Measurements from ENCODE around the gene SEMA3C. TPM values are rescaled to one million over a fixed set of nuclear protein-coding genes. Genes with fewer than 3 reads are reported as not detected.
A peak's percentile ranks its signal among the peaks of the same experiment; 100 is the strongest.

The SEMA3C gene
- total RNA-seq, 1 donor from 2014 or later, result 148 TPM

DNA sequence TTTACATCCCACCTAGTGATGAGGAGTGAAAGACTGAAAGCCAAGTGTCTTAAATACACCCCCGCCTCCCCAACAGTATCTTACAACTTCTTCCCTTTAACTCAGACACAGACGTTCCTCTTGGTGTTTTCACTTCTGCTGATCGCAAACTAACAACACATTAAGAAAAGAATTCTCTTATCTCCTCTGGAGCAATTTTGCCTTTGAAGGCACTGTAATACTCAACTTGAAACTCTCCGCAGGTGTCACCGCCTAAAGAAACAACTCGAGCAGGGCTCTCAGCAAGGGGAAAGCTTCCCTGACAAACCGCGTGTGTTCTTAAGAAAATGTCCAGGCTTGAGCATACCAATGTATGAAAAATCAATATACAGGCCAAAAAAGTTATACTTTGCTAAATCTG lies 452 bp downstream of the SEMA3C start:
- peak overlapping the region; percentile 75 for H3K27ac Mint-ChIP-seq (ENCODE audit: unreplicated experiment)
- Histone ChIP-seq H3K27ac (ENCODE audit: low read depth, low read length) (peak overlapping the region; percentile 85), H3K79me2 (ENCODE audit: insufficient read depth, low read length) (peaks cover 45% of the 10 kb centered on the region), H3K4me1 (ENCODE audit: insufficient read depth, low read length) (peaks cover 7% of the 10 kb centered on the region), H3K4me2 (ENCODE audit: low read length) (peak overlapping the region; percentile 84), H3K4me3 (ENCODE audit: insufficient read depth, low read depth, low read length) (peak overlapping the region; percentile 100), H3K9me3 (ENCODE audit: insufficient read depth, low read depth, low read length) (no peaks in the 10 kb centered on the region), H3K36me3 (ENCODE audit: insufficient read depth, low read length) (peaks cover 16% of the 10 kb centered on the region), H2AFZ (ENCODE audit: low read depth, low read length) (peak overlapping the region; percentile 63), H4K20me1 (ENCODE audit: insufficient read depth, low read length) (no peaks in the 10 kb centered on the region), H3K9ac (ENCODE audit: low read length) (peak overlapping the region; percentile 97), H3K27me3 (ENCODE audit: insufficient read depth, low read length) (no peaks in the 10 kb centered on the region)
- no peaks in the 10 kb centered on the region for H3K27me3 Mint-ChIP-seq (ENCODE audit: low read depth, unreplicated experiment)
- DNase-seq (ENCODE audit: low read depth) (no peak), FAIRE-seq (no peak)
- H3K36me3 Mint-ChIP-seq (ENCODE audit: low read depth, unreplicated experiment), result peaks cover 17% of the 10 kb centered on the region
- TF ChIP-seq, protein P1, sequence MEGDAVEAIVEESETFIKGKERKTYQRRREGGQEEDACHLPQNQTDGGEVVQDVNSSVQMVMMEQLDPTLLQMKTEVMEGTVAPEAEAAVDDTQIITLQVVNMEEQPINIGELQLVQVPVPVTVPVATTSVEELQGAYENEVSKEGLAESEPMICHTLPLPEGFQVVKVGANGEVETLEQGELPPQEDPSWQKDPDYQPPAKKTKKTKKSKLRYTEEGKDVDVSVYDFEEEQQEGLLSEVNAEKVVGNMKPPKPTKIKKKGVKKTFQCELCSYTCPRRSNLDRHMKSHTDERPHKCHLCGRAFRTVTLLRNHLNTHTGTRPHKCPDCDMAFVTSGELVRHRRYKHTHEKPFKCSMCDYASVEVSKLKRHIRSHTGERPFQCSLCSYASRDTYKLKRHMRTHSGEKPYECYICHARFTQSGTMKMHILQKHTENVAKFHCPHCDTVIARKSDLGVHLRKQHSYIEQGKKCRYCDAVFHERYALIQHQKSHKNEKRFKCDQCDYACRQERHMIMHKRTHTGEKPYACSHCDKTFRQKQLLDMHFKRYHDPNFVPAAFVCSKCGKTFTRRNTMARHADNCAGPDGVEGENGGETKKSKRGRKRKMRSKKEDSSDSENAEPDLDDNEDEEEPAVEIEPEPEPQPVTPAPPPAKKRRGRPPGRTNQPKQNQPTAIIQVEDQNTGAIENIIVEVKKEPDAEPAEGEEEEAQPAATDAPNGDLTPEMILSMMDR (IDR thresholded peaks at IDR 0.05; ENCODE audit: insufficient read depth, low read depth, low read length), result no peak
- no peak for TF ChIP-seq EZH2 (IDR thresholded peaks at IDR 0.05; ENCODE audit: insufficient read depth, low read length)
- peaks cover 20% of the 10 kb centered on the region for H3K4me1 Mint-ChIP-seq (ENCODE audit: low read depth, unreplicated experiment)
- H3K9me3 Mint-ChIP-seq (ENCODE audit: unreplicated experiment), result no peaks in the 10 kb centered on the region
- H3K4me3 Mint-ChIP-seq (ENCODE audit: unreplicated experiment), result peak overlapping the region; percentile 95

DNA sequence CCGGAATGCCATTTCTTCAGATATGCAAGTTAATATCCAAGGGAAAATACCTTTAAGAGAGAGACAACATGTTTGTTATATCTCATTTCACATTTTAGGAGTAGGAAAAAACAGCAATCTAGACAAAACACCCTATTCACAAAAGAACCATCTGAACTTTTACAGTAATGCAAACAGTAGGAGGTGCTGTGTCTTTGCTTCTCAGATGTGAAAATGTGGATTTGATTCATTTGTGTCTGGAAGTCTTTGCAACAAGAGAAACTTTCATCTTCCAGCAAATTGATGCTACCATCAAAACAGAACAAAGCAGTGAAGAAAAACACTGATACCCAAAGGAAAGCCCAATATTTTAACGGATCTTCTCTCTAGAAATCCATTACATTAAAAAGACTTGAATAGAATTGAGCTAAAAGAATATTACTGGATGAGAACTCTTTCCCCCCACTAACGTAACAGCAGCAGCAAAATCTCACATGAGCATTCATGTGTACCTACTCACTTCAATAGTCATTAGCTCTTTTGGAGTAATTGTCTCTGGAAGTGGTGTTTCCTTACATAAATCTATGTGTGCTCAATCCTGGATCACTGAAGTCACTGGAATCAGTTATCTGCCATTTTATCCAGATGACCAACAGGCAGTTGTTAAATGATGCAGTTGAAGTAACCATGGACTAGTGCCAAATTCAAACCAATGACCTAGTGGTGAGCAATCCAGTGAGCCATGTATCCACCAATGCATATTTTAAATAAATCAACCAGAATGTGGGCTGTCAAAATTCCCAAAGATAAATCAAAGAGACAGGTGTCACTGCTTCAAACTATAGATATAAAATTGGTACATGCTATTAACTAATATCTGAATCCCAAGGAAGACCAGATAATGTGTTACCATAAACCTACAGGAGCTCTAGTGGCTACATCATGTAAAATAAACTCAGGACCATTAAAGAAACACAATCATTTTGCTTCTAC lies 1.8 kb downstream of the SEMA3C start:
- Mint-ChIP-seq H3K27me3 (ENCODE audit: low read depth, unreplicated experiment) (no peaks in the 10 kb centered on the region), H3K4me1 (ENCODE audit: low read depth, unreplicated experiment) (peaks cover 21% of the 10 kb centered on the region), H3K36me3 (ENCODE audit: low read depth, unreplicated experiment) (peaks cover 19% of the 10 kb centered on the region), H3K27ac (ENCODE audit: unreplicated experiment) (peak overlapping the region; percentile 27), H3K9me3 (ENCODE audit: unreplicated experiment) (no peaks in the 10 kb centered on the region), H3K4me3 (ENCODE audit: unreplicated experiment) (peak overlapping the region; percentile 95)
- Histone ChIP-seq H3K9me3 (ENCODE audit: insufficient read depth, low read depth, low read length) (no peaks in the 10 kb centered on the region), H3K27ac (ENCODE audit: low read depth, low read length) (peak overlapping the region; percentile 49), H3K4me1 (ENCODE audit: insufficient read depth, low read length) (peaks cover 7% of the 10 kb centered on the region), H2AFZ (ENCODE audit: low read depth, low read length) (no peak overlapping the region), H3K9ac (ENCODE audit: low read length) (peak overlapping the region; percentile 97), H3K36me3 (ENCODE audit: insufficient read depth, low read length) (peaks cover 21% of the 10 kb centered on the region), H4K20me1 (ENCODE audit: insufficient read depth, low read length) (no peaks in the 10 kb centered on the region), H3K4me3 (ENCODE audit: insufficient read depth, low read depth, low read length) (peak overlapping the region; percentile 100), H3K79me2 (ENCODE audit: insufficient read depth, low read length) (peaks cover 51% of the 10 kb centered on the region), H3K27me3 (ENCODE audit: insufficient read depth, low read length) (no peaks in the 10 kb centered on the region), H3K4me2 (ENCODE audit: low read length) (peak overlapping the region; percentile 84)
- DNase-seq (ENCODE audit: low read depth), result peak; percentile 91
- TF ChIP-seq, protein P1 (IDR thresholded peaks at IDR 0.05; ENCODE audit: insufficient read depth, low read depth, low read length), result peak; percentile 45
- TF ChIP-seq EZH2 (IDR thresholded peaks at IDR 0.05; ENCODE audit: insufficient read depth, low read length), result no peak
- FAIRE-seq, result peak; percentile 79
